Tibial nerve (tissue), 4 donors: ENCODE measurements around the gene PALB2.

Experiments used
- CTCF ChIP-seq, 5 experiments: fragments of 200-600 bp in 3 of 5; fragments of 450-650 bp in 2 of 5; sonication (generic) in 3 of 5; IDR thresholded peaks; one replicate each; pipeline ENCODE4 v1.5.1; 2016 to 2019; ENCODE audit warnings: antibody characterized with exemption in 5 of 5, mild to moderate bottlenecking in 3 of 5, moderate library complexity in 2 of 5
- EP300 ChIP-seq, 2 donors: sonication (generic); formaldehyde crosslinking; IDR thresholded peaks; one replicate each; pipeline ENCODE4 v1.6.1; 2017; ENCODE audit warnings: antibody characterized with exemption in 2 of 2, mild to moderate bottlenecking in 1 of 2
- POLR2A ChIP-seq, 2 donors: fragments of 450-650 bp; IDR thresholded peaks; one replicate each; pipeline ENCODE4 v1.6.1; 2017; ENCODE audit warnings: antibody characterized with exemption in 2 of 2, mild to moderate bottlenecking in 2 of 2, moderate library complexity in 2 of 2

- TF ChIP-seq POLR2A (IDR thresholded peaks at IDR 0.05): no peak
- no peak for TF ChIP-seq CTCF (IDR thresholded peaks at IDR 0.05)
- TF ChIP-seq EP300 (IDR thresholded peaks at IDR 0.05): no peak
Measured at GRCh38 chr16:23683487-23683886, 42.4 kb upstream of the PALB2 start.
